GM10847 (cell line): ENCODE data around the gene HECTD4.

ENCODE experiments used
- POLR2A ChIP-seq: IDR thresholded peaks from 2 replicates; pipeline ENCODE4 v1.6.1; 2011; ENCODE audit not compliant: insufficient read length; ENCODE audit errors: extremely low read depth

Gene HECTD4

DNA sequence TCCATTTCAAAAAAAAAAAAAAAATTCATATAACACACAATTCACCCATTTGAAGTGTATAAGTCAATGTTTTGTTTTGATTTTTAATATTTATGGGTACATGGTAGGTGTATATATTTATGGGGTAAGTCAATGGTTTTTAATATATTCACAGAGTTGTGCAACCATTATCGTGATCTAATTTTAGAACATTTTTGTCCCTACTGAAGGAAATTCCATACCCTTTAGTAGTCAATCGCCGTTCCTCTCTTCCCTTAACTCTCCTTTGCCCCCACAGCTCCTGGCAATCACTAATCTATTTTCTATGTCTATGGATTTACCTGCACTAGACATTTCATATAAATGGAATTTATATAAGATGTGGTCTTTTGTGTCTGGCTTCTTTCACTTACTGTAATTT lies 164.1 kb downstream of the HECTD4 start:
- TF ChIP-seq POLR2A = no peak

DNA sequence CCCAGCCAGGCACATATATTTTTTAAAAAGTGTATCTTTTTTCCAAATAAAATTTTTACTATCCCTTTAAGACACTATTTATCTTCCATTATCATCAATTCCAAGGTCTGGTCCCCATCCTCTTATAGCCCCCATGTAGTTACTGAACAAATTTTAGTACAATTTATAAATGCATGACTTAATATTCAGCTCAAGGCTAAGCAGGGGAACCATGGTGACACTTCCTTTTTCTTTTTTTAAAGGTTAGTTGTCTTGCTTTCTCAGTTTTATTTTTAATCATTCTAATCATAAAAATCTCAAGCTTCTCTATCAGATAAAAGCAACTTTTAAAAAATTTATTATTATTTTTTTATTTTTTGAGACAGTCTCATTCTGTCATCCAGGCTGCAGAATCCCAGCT lies 164.6 kb downstream of the HECTD4 start:
- TF ChIP-seq POLR2A = no peak

DNA sequence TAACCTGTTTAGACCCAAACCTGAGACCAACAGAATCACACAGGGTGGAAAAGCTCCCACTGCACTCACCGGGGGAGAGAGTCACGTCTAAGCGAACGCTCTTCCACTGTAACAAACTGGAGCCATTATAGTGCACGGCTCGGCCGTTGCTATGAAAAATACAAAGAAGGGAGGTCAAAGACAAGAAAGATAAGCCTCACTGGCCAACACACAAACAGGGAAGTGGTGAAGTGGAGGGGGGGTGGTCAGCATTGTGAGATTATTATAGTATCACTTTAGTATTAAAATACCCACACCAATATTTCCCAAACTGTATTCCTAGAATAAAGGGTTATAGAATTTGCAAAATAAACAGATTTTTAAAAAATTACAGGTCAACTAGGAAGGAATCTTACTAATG lies 166.0 kb downstream of the HECTD4 start:
- no peak for TF ChIP-seq POLR2A

DNA sequence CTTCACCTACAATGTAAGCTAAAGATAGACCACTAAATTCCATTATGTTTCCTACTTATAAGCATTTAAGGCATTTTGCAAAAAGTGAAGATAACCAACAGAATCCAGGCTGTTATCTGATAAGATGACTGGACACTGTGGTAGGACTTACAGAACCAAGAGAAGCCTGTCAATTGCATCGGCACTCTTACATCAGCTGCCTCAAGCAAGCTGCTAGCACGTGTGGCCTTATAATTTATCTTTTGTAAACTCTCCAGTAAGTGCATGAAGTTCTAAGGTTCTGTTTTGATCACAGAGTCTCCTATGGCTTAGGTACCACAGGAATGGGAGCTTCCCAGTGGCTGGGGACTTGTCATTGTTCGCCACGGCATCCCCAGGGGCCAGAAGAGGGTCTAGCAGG lies 168.2 kb downstream of the HECTD4 start:
- TF ChIP-seq POLR2A = no peak

DNA sequence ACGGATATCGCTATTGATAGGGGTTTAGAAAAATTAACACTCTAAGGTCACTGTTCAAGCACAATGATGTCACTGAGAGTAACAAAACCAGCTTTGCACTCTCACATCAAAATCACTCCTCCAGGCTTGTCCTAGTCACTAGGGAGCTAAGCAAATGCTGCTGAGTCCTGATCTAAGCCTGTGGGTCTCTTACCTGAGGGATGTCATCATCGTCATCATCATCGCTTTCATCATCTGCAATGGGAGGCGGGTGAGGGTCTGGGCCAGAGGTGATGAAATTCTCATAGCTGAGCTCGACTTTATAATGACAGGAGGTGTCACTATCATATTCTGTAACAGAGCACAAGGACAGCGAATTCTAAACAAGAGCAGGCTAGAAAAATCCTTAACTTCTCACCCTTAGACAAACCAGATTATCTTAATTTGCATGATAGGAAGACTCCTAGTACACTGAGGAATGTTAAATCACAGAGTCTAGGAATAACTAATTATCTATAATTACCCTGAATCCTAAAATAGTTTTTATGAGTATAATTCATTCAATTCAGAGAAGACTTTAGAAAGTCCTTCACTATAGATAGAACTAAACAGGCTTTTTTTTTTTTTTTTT lies 173.8 kb downstream of the HECTD4 start:
- TF ChIP-seq POLR2A = no peak

DNA sequence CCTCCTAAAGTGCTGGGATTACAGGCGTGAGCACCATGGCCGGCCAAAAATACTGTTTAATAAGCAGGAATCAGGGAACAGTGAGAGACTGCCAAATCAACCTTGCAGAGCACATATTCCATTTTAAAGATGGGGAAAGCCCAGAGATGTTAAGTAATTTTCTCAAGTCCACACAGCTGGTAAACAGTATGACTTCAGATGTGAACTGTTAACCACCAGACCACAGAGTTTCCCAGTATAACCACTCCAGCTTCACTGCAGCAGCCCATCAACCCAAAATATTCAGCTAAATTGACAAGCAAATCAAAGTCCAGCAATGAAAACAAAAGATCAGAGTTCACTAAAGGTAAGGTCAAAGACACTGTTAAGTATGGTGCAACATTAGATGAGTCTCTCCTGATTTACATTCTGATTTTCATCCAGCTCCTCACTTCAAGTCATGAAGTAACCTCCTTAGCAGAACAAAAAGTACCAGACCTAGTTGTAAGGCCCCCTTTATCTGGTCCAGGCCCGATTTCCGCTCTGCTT lies 174.8 kb downstream of the HECTD4 start:
- TF ChIP-seq POLR2A = no peak

DNA sequence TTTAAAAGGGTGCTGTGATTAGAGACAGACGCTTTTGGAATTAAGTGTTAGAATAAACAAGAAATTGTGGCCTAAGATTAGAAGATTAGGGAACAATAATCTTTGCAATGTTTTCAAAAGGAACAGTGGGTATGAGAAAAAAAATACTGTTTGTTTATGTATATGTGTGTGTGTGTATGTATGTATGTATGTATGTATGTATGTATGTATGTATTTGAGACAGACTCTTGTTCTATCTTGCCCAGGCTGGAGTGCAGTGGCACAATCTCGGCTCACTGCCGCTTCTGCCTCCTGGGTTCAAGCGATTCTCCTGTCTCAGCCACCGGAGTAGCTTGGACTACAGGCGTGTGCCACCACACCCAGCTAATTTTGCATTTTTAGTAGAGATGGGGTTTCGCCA lies 175.3 kb downstream of the HECTD4 start:
- no peak for TF ChIP-seq POLR2A

DNA sequence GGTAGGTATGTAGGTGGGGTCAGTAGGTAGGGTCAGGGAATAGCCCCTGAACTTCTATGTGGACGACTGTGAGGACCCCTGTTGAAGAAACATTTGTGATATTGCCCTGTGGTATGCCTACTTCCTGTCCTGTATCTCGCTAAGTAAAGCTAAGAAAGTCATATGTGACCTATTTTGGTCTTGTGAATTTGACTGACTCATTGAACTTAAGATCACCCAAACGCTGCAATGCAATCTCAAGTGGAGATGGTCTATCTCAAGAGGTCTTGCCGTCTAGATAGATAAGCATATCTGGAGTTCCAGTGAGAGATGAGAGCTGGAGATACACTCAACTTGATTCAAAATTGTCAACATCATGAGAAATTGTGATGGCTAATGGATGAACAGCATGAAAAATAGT lies 183.1 kb downstream of the HECTD4 start:
- no peak for TF ChIP-seq POLR2A

DNA sequence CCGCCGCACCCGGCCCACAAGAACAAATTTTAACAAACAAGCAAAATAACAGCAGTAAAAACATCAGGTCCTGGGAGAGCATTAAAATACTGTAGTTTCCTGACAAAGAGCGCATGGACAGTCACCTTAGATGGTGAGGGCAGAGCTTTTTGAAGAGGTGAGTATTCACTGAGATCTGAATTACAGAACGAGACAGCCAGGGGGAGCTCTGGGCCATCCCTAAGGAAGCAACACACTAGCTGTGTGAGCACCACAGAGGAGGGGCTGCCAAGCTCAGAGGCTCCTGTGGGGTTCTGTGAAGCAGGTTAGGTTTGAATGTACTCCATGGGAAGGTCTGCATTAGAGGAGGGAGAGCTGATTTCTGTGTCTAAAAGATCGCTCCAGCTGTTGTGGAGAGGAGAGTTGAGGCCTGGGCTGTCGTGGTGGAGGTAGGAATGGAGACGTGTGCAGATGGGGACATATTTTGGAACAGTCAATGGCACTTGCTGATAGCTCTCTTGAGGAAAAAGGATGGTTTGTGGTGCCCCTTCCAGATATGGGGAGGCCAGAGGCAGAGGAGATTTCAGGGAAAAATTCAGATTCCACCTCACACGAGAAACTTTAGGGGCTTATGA lies 184.0 kb downstream of the HECTD4 start:
- TF ChIP-seq POLR2A = no peak

DNA sequence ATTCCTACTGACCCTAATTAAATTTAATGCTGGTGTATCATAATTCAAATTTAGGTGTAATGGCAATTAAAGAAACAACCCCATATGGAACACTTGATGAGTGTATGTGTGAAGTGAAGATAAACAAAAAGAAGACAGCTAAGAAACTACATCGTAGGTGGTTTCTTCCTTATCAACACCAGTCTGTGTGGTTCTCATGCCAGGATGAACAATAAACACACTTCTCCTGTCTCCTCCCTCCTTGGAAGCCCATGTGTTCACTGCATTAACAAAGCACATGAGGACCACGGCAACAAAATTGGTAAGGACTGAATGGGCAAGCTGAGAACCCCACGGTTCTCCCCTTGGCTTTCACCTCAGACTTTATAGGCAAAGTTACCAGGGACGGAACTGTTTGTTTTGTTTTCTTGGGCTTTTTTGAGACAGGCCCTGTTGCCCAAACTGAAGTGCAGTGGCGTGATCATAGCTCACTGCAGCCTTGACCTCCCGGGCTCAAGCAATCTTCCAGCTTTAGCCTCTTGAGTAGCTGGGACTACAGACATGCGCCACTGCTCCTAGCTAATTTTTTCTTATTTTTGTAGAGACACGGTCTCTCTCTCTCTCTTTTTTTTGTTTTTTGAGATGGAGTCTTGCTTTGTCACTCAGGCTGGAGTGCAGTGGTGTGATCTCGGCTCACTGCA lies 185.9 kb downstream of the HECTD4 start:
- TF ChIP-seq POLR2A = no peak

DNA sequence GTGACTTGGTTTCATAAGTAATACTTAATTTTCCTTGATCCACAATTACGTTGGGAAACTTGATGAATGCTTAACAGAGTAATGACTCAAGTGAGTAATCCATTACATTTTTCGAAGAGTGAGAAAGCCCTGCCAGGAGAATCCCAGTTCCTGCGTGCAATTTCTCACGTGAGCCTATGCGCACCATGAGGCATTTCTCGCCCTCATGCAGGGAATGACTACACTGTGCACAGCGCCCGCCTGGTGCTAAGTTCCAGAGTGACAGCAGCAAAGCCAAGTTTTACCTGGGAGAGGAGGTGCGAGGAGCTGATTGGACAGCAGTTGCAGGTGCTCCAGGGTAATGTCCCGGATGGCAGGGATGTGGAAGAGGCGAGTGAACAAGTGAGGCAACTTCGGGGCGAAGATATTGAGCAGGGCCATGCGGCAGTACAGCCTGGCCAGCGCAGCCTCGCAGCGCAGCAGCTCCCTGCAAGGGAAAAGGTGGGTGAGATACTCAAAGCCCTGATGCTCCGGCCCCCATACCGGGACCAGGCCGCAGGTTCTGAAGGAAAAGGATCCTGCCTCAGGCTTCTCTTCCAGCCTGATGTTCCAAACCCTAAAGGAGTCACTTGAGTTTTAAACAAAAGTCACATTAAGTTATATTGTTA lies 187.5 kb downstream of the HECTD4 start:
- TF ChIP-seq POLR2A = no peak

DNA sequence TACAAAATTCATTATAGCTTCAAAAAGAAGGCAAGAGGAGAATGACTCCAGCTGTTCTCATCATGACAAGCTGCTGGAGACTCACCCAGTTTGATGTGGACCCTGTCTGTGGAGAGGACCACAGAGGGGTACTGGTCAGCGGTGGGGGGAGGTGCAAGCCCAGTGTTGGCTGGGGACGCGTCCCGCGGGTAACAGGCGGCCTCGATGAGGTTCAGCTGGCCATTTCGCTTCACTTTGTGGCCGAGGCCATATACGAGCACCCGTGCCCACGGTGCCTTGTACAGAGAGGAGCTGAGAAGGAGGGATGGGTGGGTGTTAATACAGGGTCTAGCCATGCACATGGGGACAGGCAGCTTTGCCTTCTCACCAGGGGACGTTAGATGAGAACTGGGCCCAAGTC lies 189.8 kb downstream of the HECTD4 start:
- no peak for TF ChIP-seq POLR2A

DNA sequence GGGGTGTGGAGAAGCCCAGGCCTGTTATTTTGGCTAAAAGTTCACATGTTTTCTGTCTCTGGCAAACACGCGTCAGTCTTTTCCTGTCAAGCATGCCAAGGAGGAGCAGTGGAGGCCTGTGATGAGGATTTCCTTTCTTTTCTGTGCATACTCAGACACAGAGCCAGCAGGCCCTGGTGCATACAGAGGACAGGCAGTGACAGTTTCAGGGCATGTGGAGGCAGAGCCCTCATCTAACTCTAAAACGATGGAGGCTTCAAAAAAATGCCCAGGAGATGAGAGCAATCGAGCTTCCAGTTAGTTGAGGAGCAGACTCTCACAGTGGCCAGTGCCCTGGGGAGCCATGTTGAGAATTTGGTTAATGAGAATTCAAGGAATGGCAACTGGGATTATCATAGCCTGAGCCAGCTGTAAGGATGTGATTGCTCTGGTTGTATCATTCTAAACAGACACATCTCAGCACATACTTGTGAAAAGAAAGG lies 190.3 kb downstream of the HECTD4 start:
- no peak for TF ChIP-seq POLR2A

DNA sequence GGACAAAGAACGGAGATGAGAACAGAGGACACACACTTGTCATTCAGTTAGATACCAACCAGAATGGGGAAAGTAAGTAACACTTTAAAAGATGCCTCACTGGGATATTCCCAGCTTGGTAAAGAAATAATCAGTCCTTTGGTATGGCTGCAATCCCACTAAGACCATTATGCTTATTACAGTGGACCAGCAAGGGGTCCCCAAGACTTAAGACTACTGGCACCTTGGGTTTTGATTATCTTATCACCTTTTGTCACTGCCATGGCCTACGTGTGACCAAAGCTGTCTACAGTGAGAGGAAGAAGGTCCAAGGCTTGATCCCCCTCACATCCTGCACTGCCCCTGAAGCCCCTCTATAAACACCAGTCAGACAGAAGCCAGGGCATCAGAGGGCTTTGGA lies 191.0 kb downstream of the HECTD4 start:
- TF ChIP-seq POLR2A = no peak

DNA sequence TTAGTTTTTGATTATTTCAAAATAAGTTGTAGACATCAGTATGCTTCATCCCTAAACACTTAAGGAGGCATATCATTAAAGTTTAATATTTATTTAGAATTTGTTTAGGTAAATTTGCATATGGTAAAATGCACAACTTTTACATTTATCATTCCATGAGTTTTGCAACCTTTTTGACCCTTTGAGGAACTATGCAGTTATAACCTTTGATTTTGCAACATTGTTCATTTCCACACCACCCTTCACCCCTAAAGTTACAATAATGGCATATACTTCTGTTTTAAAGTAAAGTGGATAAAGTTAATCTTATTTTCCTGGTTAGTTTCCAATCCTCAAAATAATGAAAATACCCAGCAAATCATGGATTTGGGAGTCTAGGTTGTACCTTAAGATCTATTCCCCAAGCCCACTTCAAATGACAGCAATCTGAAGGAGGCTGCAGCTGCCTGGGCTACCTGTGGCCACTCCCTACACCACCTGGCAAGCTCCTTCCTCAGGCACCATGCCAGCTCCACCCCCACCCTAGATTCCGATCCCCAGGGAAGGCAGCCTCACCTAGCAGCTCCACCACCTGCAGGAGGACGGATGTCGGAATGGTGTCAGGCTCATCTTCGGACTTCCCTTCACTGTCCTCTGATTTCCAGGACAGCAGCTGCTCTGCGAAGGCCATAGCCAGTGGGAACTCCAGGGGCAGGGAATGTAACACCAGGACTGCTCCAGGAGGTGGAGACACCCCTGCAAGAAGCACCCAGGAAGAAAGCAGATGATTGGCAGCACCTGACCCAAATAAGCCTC lies 191.8 kb downstream of the HECTD4 start:
- no peak for TF ChIP-seq POLR2A
